GM18511 (cell line): ENCODE data around the gene CLCN2.

ENCODE experiments used
- ATAC-seq: cut with Tn5 transposase; IDR thresholded peaks from one replicate; pipeline ENCODE4 v1.9.1; 2021; ENCODE audit warnings: mild to moderate bottlenecking, moderate library complexity; ENCODE audit not compliant: unreplicated experiment

The CLCN2 gene

DNA sequence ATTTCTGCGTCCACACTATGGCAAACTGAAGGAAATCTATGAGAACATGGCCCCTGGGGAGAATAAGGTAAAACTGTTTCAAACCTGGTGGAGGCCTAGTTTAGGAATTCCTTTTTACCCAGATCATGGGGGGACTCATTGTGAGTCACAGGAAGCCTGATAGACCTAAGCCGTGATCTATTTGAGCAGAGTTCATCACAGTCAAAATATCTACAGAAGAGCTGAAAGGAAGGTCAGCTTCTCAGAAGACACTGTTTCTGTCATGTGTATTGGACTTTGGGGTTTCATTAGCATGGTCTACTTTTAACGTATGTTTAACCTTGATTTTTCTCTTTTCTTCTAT lies 61.1 kb downstream of the CLCN2 start:
- no peak for ATAC-seq

DNA sequence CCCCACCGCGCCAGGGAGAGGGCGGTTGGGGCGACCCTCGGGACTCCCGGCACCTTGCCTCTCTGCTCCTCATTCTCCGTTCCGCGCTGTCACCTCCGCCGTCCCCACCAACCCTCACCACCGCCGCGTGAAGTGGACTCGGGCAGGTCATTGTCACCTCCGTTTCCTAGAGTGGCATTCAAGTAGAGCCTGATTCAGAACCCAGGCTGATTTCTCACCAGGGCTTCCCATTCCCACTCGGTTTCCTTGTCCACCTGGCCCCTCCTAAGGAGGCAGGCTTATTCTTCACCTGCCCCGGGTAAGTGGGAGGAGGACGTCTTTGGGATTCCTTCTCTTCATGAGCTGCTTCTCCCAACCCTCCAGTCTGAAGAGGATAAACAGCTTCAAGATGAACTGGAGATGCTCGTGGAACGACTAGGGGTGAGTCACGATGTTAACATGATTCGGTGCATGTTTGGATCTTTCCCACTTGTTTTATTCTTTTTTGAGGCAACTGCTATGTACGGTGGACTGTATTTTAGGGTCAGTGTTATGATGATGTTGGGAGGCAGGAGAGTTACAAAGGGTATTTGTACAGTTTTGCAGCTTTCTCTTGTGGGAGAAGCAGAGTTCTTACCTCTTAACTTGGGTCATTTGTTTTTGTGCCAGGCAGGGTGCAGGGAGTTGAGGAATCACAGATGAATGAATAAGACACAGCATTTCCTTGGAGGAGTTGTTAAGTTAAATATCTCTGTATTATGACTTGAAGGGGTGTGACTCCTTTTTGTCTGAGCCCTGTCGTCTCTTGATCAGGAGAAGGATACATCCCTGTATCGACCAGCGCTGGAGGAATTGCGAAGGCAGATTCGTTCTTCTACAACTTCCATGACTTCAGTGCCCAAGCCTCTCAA lies 61.7 kb downstream of the CLCN2 start:
- ATAC-seq: peak; percentile 9

DNA sequence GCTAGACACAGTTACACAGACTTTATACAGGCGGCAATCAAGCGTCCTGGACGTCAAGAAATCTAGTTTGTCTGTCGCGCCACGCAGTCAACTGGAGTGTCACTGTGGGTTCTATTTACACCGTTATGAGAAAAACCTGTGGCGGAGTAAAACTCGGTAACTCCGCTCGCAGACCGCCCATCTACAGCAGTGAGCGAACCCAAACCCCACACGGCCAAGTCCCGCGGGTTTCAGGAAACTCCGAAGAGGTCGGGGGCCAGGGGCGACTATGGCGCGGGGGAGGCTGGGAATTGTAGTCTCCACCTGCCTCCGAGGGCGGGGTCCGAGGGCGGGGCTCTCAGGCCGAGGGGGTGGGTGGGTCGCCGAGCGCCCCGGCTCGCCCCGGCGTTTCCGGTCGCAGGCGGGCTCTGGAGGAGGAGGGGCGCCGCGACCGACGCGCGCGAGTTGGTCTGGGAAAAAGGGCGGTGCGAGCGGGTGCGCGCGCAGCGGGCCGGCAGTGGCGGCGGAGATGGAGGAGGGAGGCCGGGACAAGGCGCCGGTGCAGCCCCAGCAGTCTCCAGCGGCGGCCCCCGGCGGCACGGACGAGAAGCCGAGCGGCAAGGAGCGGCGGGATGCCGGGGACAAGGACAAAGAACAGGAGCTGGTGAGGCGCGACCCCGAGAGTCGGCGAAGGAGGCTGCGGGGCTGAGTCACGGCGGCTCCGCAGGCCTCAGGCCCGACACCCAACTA lies 62.5 kb downstream of the CLCN2 start, which contains the start of gene PSMD2:
TSS of gene PSMD2 (plus strand) at position 483 of the 729 bp plus-strand sequence. CDS start at position 509, 26 bp downstream.
- ATAC-seq: peak; percentile 92

DNA sequence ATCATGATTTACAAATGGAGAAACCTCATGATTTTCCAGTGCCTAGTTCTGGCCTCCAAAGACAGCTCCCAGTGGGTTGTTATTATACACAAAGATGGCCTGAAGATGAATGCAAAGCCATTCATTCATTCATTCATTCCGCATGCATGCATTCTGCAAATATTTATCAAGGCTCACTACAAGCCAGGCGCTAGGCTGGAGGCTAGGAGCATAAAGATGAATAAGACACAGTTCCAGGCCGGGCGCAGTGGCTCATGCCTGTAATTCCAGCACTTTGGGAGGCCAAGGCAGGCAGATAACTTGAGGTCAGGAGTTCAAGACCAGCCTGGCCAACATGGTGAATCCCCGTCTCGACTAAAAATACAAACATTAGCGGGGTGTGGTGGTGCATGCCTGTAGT lies 64.8 kb downstream of the CLCN2 start:
- ATAC-seq: no peak
